ENCODE measurements around the gene LSP1.

- TF ChIP-seq CTCF (IDR thresholded peaks at IDR 0.05) (no peak), POLR2A (IDR thresholded peaks at IDR 0.05) (no peak), POLR2AphosphoS5 (IDR thresholded peaks at IDR 0.05) (no peak)
These were observed 25.5 kb downstream of the LSP1 start for GRCh38 chr11:1878137-1879031.
